ENCODE data around the gene COPG2. TPM values are rescaled to one million over a fixed set of nuclear protein-coding genes. Genes with fewer than 3 reads are reported as not detected.
A peak's percentile ranks its signal among the peaks of the same experiment; 100 is the strongest.

COPG2 gene
- total RNA-seq, 1 donor from 2014 or later = 16.9 TPM

- DNase-seq (no peak), ATAC-seq (no peak)
- peaks cover 14% of the 10 kb centered on the region for H3K4me1 ChIP-seq
- no peaks in the 10 kb centered on the region for H3K27me3 ChIP-seq (ENCODE audit: low read depth)
- no peaks in the 10 kb centered on the region for H3K36me3 ChIP-seq
- TF ChIP-seq, protein P1, sequence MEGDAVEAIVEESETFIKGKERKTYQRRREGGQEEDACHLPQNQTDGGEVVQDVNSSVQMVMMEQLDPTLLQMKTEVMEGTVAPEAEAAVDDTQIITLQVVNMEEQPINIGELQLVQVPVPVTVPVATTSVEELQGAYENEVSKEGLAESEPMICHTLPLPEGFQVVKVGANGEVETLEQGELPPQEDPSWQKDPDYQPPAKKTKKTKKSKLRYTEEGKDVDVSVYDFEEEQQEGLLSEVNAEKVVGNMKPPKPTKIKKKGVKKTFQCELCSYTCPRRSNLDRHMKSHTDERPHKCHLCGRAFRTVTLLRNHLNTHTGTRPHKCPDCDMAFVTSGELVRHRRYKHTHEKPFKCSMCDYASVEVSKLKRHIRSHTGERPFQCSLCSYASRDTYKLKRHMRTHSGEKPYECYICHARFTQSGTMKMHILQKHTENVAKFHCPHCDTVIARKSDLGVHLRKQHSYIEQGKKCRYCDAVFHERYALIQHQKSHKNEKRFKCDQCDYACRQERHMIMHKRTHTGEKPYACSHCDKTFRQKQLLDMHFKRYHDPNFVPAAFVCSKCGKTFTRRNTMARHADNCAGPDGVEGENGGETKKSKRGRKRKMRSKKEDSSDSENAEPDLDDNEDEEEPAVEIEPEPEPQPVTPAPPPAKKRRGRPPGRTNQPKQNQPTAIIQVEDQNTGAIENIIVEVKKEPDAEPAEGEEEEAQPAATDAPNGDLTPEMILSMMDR (IDR thresholded peaks at IDR 0.05) = no peak
- intact Hi-C loops (cut with DNase I) = no loop called here
- peak overlapping the region; percentile 81 for H3K27ac ChIP-seq
- peak overlapping the region; percentile 76 for H3K4me3 ChIP-seq
- no peaks in the 10 kb centered on the region for H3K9me3 ChIP-seq
These were observed 645 bp upstream of the COPG2 start for GRCh38 chr7:130669085-130669700.

DNA sequence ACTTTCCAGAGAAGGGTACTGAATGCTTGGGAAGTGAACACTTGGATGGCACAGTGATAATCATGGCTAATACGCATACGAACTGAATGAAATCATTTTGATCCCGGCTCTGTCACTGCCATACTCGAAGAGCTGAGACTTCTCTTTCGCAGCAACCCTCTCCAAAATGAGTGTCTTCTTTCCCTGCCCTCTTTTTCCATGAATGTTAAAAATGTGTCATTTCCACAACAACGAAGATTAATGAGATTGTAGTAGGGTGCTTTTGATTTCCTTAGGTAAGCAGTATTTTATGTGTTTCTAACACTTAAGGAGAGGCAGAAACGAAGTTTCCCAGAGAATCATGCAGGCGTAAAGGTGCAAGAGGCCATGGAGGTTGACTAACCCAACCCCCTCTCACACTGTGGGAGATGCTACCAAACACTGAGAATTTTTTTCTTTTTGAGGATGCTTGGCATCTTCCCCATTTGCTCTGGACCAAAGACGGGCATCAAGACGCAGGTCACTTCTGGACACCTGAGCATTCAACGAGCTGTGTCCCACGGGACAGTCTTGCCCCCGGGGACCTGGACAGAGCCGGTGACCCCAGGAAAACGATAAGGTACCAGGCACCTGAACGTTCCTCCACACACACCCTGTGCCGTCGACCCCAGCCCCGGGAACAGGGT is 823 bp downstream of the COPG2 start:
- no peak for ATAC-seq
- peaks cover 14% of the 10 kb centered on the region for H3K4me1 ChIP-seq
- no peaks in the 10 kb centered on the region for H3K27me3 ChIP-seq (ENCODE audit: low read depth)
- peaks cover under 1% of the 10 kb centered on the region for H3K36me3 ChIP-seq
- intact Hi-C loops (cut with DNase I) = no loop called here
- peak overlapping the region; percentile 81 for H3K27ac ChIP-seq
- TF ChIP-seq, protein P1 (IDR thresholded peaks at IDR 0.05) = no peak
- no peaks in the 10 kb centered on the region for H3K9me3 ChIP-seq
- DNase-seq = no peak
- H3K4me3 ChIP-seq = peak overlapping the region; percentile 76

- Histone ChIP-seq H3K9me3 (no peaks in the 10 kb centered on the region), H3K4me1 (peaks cover 1% of the 10 kb centered on the region), H3K36me3 (peaks cover 22% of the 10 kb centered on the region), H3K27ac (no peak overlapping the region), H3K4me3 (no peak overlapping the region), H3K27me3 (ENCODE audit: low read depth) (no peaks in the 10 kb centered on the region)
- intact Hi-C loops (cut with DNase I) = no loop called here
- TF ChIP-seq, protein P1 (IDR thresholded peaks at IDR 0.05) = no peak
- no peak for DNase-seq
- ATAC-seq = no peak
These were observed 6.1 kb downstream of the COPG2 start for GRCh38 chr7:130662426-130662825.

DNA sequence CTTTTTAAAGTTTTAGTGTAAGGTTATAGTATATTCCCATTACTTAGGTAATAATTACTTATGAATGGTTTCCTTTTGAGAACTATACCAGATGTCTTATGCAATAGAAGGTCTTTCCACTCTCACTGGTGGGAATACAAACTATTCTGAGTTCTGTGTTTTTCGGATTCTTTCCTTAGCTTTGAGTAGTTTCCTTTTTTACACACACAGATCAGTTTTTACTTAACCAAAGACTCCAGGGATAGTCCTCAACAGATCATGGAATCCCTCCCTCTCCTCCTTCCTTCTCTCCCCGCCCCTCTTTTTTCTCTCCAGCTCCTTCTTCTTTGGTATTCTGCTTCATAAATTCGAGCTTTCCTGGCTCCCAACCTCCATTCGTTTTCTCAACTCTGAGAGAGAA is 13.3 kb downstream of the COPG2 start:
- ATAC-seq (no peak), DNase-seq (no peak)
- TF ChIP-seq, protein P1 (IDR thresholded peaks at IDR 0.05) = no peak
- Histone ChIP-seq H3K9me3 (no peaks in the 10 kb centered on the region), H3K36me3 (peaks cover 3% of the 10 kb centered on the region), H3K4me1 (no peaks in the 10 kb centered on the region), H3K4me3 (no peak overlapping the region), H3K27ac (peak overlapping the region; percentile 16), H3K27me3 (ENCODE audit: low read depth) (no peaks in the 10 kb centered on the region)
- intact Hi-C loops (cut with DNase I) = no loop called here

- no peak for ATAC-seq
- intact Hi-C loops (cut with DNase I) = no loop called here
- Histone ChIP-seq H3K4me1 (no peaks in the 10 kb centered on the region), H3K4me3 (no peak overlapping the region), H3K36me3 (no peaks in the 10 kb centered on the region), H3K9me3 (no peaks in the 10 kb centered on the region), H3K27ac (no peak overlapping the region), H3K27me3 (ENCODE audit: low read depth) (no peaks in the 10 kb centered on the region)
- no peak for DNase-seq
- TF ChIP-seq, protein P1 (IDR thresholded peaks at IDR 0.05) = no peak
These were observed 13.7 kb downstream of the COPG2 start for GRCh38 chr7:130654850-130655249.

All from lower lobe of right lung (tissue), 2 donors.